HAP-1 (cell line): Measurements from ENCODE around the gene AHDC1.

Experiments used
- DNase-seq, 2 experiments: peaks; one replicate each; pipeline ENCODE4 v3.0.0-alpha.2; 2016 to 2020; ENCODE audit warnings: low spot score in 2 of 2
- H3K27me3 ChIP-seq: fragments of 250-450 bp; sonication (Bioruptor Pico); 2 replicates; pipeline ENCODE4 v1.5.1; 2020; ENCODE audit warnings: low read depth, mild to moderate bottlenecking, moderate library complexity
- H3K36me3 ChIP-seq: fragments of 250-450 bp; sonication (Bioruptor Pico); replicated peaks from 2 replicates; pipeline ENCODE4 v1.5.1; 2020; ENCODE audit warnings: mild to moderate bottlenecking
- H3K4me1 ChIP-seq: fragments of 250-450 bp; sonication (Bioruptor Pico); 2 replicates; pipeline ENCODE4 v1.5.1; 2020; ENCODE audit warnings: mild to moderate bottlenecking
- H3K4me3 ChIP-seq: fragments of 250-450 bp; sonication (Bioruptor Pico); 2 replicates; pipeline ENCODE4 v1.5.1; 2020; ENCODE audit warnings: mild to moderate bottlenecking, moderate library complexity
- H3K9me3 ChIP-seq: fragments of 250-450 bp; sonication (Bioruptor Pico); 2 replicates; pipeline ENCODE4 v1.5.1; 2020; ENCODE audit warnings: mild to moderate bottlenecking, moderate library complexity
- in situ Hi-C: fragments of 300-500 bp; cut with MboI; formaldehyde crosslinking; loops from 3 replicates; pipeline ENCODE4 v1.14.3; 2020; ENCODE audit warnings: low sequenced_read_pairs, inconsistent platforms, mixed read lengths

The AHDC1 gene

DNA sequence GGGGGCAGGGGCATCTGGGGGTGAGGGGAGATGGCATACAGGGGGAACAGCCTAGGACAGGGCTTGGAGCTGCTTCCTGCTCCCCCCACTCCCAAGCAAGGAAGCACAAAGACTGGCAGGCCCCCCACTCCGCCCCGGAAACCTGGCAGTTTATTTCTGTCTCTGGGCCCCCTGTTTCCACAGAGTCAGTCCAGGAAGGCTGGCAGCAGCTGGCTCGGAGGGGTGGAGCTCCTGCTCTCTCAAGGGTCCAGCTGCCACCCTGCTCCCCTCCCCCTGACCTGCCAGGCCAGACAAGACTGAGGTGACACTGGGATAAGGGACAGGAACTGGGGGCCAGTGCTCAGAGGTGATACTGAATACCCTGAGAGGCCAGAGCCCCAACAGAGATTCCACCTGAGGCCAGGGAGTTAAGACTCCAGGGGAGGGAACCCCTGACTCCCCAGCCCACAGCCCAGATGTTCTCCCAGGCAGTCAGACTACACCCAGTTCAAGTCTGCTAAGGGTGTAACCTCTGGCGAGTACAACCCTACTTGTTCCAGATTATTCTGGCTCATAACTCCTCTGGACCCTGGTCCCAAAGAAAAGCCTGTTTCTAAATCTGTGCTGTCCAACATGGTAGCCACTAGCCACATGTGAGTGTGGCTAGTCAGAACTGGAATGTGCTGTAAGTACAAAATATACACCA lies 26.3 kb downstream of the AHDC1 start:
- Histone ChIP-seq H3K4me1 (no peaks in the 10 kb centered on the region), H3K27me3 (no peaks in the 10 kb centered on the region), H3K4me3 (no peak overlapping the region), H3K36me3 (no peaks in the 10 kb centered on the region), H3K9me3 (no peaks in the 10 kb centered on the region)
- in situ Hi-C loops = no loop called here
- no peak for DNase-seq

DNA sequence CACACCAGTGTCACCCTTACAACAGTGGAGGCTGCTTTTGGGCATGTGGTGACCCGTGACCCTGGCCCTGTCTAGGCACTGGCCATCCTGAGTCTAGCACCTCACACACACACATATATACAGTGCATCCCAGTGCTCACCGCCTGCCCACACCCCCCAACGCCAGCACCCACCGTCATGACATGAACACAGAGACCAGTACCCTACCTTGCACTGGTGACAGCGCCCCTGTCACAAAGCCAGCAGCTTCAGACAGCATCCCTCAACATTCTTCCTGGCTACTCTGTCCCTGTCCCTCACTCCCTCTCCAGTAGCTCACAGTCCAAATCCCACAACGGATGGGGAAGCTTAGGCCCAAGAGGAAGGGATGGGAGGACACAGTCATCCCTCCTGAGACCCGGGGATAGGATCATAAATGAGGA lies 27.1 kb downstream of the AHDC1 start:
- Histone ChIP-seq H3K9me3 (no peaks in the 10 kb centered on the region), H3K27me3 (no peaks in the 10 kb centered on the region), H3K36me3 (no peaks in the 10 kb centered on the region), H3K4me3 (no peak overlapping the region), H3K4me1 (no peaks in the 10 kb centered on the region)
- in situ Hi-C loops = no loop called here
- DNase-seq = no peak

DNA sequence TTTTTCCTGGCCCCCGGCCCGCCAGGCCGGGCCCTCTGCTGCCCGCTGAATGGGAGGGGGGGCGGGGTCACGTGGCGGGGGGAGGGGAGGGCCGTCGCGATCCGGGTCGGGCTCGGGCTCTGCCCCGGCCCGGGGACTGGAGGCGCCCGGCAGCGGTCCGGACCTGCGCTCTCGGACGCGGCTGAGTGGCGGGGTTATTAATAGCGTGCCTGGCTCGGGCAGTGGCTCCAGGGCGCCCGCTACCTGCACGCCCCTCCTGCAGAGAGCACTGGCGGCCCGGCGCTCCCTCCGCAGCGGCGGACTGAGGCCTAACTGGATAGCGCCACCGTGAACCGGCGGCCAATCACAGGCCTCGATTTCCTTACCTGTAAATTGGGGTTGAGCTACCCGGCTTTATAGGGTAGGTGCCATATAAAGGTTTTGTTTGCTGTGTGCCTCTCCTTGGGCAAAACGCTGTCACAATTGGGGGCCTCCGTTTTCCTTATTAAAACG lies 28.1 kb downstream of the AHDC1 start:
- in situ Hi-C loops = no loop called here
- no peak for DNase-seq
- no peaks in the 10 kb centered on the region for H3K4me1 ChIP-seq

DNA sequence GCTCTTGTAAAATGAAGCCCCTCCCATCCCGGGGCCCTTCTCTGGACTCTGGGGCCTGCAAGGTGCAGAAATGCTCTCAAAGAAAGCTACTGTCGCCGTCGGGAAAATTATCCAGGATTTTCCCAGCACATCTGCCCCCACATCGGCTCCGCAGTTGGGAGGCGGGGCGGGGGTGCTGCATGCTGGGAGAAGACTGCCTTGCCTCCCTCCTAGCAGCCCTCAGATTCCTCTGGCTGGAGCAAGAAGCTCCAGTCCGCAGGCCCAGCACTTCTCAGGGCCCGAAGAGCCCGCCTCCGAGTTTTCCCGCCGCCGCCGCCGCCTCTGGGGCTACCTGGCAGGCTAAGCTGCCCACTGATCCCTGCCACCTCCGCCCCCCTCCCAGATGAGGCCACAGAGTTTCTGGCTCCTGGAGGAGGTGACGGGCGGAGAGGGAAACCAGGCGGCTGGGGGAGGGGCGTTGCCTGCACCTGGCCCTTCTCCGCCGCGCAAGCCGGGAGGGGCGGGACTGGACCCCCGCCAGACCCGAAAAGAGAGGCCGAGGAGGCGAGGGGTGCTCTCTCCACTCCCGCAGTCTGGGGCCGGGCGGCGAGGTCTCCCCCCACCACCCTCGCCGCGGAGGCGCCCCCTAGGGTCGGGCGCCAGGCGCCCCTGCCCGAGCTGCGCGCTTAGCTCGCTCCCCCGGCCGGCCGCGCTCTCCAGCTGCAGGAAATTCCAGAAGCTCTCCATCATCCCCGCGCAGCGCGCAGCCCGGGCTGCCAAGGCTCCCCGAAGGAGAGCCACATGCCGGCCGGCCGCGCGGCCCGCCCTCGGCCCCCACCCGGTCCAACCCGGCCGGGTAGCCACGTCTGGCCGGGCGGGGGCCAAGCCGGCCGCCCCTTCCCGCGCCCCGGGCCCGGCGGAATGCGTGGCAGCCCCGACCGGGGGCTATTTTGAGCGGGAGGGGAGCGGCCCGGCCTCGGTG lies 28.8 kb downstream of the AHDC1 start:
- DNase-seq = no peak
- no peaks in the 10 kb centered on the region for H3K36me3 ChIP-seq
- in situ Hi-C loops = no loop called here
- H3K4me3 ChIP-seq = no peak overlapping the region
- no peaks in the 10 kb centered on the region for H3K4me1 ChIP-seq
- H3K27me3 ChIP-seq = no peaks in the 10 kb centered on the region
- H3K9me3 ChIP-seq = no peaks in the 10 kb centered on the region

More for the DNA sequence above, 28.1 kb downstream of the AHDC1 start:
- Histone ChIP-seq H3K27me3 (no peaks in the 10 kb centered on the region), H3K9me3 (no peaks in the 10 kb centered on the region), H3K36me3 (no peaks in the 10 kb centered on the region), H3K4me3 (no peak overlapping the region)

DNA sequence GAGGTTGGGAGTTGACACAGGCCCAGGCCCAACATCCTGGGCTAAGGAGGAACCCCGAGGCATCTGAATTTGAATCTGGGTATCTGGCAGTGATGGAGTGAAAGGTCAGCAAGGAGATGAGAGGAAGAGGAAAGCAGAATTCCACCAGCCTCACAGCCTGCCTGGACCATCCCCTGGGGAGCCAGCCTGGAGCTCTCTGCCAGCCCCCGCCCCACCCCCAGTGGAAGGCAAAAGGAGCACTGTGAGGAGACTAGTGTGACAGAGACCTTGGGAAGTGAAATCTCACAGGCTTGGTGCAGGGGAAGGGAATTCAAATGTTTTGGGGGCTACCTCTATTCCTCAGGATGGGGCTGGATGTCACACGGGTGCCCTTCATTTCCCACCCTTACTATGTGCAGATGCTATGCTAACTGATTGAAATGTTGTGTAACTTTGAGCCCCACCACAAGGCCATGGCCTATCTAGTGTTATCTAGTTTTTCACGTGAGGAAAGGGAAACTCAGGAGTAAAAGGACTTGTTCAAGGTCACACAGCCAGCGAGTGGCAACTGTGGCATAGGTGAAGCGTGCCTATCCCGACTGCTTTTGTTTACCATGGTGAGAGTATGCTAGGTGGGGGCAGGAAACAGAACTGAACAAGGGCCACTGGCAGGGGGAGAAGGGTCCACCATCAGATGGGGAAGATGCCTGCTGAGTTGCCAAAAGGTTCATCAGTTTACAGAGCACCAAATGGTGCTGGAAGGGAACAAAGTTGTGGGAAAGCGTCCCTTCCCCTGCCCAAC lies 29.8 kb downstream of the AHDC1 start:
- H3K4me3 ChIP-seq = no peak overlapping the region
- H3K4me1 ChIP-seq = no peaks in the 10 kb centered on the region
- H3K27me3 ChIP-seq = no peaks in the 10 kb centered on the region
- no peaks in the 10 kb centered on the region for H3K9me3 ChIP-seq
- DNase-seq = no peak
- H3K36me3 ChIP-seq = no peaks in the 10 kb centered on the region
- in situ Hi-C loops = no loop called here

DNA sequence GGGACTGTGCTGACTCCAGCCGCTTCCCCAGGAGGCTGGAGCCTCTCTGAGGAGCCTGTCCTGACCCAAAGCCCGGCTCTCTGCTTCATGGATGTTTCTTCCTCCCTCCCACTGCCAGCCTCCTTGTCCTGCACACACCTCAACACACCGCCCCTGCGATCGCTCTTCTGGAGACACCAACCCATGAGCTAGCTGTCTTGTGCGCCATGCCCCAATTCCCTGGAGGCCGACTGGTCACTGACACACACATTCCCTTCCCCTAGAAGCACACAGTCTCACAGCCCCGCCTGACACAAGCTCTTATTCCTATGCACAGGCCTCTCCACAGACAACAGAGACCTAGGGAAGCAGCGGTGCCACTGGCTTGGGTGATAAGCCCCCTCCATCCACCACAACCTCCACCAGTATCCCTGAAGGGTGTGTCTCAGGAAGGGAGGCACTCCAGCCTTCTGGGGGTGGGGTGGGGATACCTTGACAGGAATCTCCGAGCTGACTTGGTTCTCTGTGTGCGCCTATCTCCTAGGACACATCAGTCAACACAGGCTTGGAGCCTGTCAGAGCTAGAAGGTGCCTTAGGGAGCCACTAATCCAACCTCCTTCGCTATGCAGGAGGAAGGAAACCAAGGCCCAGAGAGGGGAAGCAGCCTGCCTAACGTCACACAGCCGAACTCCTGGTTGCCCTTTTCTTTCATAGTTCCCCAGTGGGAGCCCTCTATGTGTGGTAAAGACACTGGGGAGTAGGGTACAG lies 31.1 kb downstream of the AHDC1 start:
- Histone ChIP-seq H3K27me3 (no peaks in the 10 kb centered on the region), H3K4me1 (peaks cover 5% of the 10 kb centered on the region), H3K9me3 (no peaks in the 10 kb centered on the region), H3K4me3 (no peak overlapping the region), H3K36me3 (no peaks in the 10 kb centered on the region)
- in situ Hi-C loops = no loop called here
- DNase-seq = peak in 1 of 2 experiments; percentile 34

DNA sequence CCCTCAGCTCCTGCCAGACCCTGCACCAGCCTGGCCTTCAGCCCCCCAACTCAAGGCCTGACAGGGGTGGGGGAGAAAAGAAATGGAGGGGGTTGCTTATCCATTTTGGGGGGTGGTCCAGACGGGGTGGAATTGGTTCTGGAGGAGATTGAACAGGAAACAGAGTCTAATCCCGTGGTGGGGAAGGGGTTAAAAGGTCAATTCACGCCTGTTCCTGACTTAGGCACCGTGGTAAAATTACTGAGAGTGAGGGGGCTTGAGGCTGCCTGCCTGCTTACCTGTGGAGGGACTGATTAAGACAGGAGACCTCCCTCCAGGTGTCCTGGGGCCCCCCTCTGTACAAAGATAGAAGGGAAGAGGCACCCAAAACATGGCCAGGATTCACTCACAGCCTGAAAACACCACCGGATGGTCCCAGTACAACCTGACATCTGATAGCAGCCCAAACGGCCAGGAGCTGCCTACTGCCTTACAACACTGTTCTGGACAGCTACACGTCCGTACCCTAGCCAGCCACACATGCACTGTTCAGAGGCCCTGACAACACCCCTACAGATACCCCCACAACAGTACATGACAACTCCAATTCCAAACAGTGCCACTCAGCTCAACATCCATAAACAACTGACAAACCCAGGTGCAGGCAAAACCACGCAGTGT lies 31.8 kb downstream of the AHDC1 start:
- DNase-seq = no peak
- H3K27me3 ChIP-seq = no peaks in the 10 kb centered on the region
- H3K9me3 ChIP-seq = no peaks in the 10 kb centered on the region
- no peaks in the 10 kb centered on the region for H3K36me3 ChIP-seq
- in situ Hi-C loops = no loop called here
- no peak overlapping the region for H3K4me3 ChIP-seq
- H3K4me1 ChIP-seq = peaks cover 5% of the 10 kb centered on the region

DNA sequence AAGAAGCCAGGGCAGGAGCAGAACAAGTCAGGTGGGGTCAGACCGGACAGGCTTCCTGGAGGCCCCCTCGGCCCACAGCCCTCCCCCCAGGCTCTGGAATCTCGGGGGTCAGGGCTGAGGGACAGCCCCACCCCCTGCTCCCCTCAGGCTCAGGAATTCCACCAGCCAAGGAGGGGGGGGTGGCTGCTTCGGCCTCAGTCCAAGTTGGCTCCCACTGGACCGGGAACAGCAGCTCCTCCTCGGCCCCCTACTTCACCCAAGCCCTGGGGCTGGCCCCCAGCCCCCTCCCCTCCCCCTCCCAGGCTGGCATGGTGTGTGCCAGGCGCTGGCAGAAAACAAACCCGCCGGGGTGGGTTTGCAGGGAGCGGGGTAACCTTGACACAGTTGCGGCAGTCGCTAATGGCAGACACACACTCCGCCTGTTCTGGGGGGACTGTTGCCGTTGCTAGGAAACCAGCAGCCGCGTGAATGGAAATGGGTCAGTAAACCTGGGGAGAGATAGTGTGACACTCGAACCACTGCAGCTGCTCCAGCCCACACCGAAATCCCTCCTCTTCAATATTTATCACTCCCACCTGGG lies 32.4 kb downstream of the AHDC1 start:
- in situ Hi-C loops = no loop called here
- DNase-seq = no peak
- Histone ChIP-seq H3K4me3 (no peak overlapping the region), H3K4me1 (peaks cover 5% of the 10 kb centered on the region), H3K36me3 (no peaks in the 10 kb centered on the region), H3K27me3 (no peaks in the 10 kb centered on the region), H3K9me3 (no peaks in the 10 kb centered on the region)

DNA sequence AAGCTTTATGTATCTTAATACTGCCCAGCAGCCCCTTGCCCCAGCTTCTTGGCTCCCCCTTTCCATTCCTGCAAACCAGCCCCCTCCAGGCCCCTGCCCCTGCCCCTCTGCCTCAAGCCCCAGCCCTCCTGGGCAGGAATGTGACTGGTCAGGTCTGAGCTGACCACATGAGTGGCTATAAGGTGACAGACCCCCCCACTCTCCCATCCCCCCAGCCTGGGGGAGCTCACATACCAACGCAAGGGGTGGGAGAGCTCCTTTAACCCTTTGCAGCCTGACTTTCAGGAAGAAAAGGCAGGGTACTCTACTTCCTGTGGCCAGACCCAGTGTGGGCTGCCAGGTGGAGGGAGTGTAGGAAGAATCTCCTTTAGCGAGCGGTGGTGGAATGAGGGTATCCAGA lies 33.2 kb downstream of the AHDC1 start:
- H3K36me3 ChIP-seq = no peaks in the 10 kb centered on the region
- no peak overlapping the region for H3K4me3 ChIP-seq
- in situ Hi-C loops = no loop called here
- DNase-seq = no peak
- H3K27me3 ChIP-seq = no peaks in the 10 kb centered on the region
- H3K4me1 ChIP-seq = peaks cover 5% of the 10 kb centered on the region
- H3K9me3 ChIP-seq = no peaks in the 10 kb centered on the region

DNA sequence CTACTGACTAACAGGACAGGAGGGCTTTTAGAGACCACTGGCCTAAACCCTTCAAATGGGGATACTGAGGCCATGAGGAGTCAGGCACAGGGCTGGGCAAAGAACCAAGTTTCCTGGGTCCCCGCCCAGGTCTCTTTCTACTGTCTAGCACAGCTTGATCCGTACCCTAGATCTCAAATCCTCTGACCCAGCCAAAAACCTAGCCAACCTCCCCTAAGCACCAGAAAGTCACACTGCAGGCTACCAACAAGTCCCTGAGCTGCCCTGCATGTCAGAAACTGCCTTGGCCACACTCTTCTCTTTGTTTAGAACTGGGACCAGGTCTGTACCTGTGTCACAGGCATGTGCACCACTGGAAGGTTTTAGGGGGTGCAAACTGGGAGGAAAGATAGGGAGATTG lies 33.6 kb downstream of the AHDC1 start:
- Histone ChIP-seq H3K9me3 (no peaks in the 10 kb centered on the region), H3K4me3 (no peak overlapping the region), H3K4me1 (peaks cover 5% of the 10 kb centered on the region), H3K36me3 (no peaks in the 10 kb centered on the region), H3K27me3 (no peaks in the 10 kb centered on the region)
- in situ Hi-C loops = no loop called here
- DNase-seq = no peak

DNA sequence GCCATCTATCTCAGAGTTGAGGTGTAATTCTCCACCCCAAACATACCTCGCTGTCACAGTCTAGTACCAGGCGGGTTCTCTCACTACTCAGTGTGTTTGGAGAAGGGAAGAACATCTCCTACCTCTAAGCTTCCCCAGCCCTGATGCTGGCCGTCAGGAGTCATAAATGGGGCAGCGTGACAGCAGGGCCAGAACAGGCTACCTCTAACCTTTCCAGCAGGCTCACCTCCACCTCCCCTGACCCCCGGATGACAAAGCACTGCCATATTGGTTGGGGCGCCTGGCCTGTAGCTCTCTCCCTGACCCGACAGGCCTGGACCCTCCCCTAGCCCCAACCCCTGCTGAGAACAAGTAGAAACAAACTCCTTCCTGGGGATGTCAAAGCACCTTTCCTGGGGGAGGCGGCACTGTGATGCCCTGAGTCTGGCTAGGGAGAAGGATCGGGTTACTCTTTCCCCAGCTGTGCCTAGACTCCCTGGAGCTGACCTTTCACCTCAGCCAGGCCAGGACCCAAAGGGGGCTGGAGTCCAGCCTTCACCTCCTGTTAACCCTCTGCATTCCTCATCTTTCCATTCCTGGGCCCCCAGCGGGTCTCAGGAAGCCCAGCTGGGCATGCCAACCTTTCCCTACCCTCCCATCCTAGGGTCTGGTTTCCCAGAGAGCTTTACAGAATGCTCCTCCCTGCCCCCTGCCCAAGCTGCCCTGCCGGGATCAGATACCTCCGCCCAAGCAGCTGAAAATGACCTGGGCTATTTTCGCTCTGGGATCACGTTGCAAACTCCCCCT lies 34.2 kb downstream of the AHDC1 start:
- Histone ChIP-seq H3K4me1 (peaks cover 5% of the 10 kb centered on the region), H3K27me3 (no peaks in the 10 kb centered on the region), H3K4me3 (no peak overlapping the region), H3K36me3 (no peaks in the 10 kb centered on the region), H3K9me3 (no peaks in the 10 kb centered on the region)
- in situ Hi-C loops = no loop called here
- no peak for DNase-seq

DNA sequence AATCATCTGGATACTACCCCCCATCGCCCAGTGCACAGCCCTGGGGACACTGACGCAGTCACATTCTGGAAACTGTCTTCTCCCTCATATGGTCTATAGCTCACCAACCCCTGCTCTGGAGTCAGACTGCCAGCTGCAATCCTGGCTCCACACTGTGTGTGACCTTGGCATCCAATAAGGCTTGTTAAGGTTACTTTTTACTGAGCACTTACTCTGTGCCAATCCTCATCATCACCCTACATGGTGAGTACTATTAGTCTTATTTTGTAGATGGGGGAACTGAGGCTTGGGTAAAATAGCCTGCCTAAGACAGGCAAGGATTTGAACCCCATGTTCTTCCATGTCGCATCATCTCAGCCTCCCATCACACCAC lies 34.9 kb downstream of the AHDC1 start:
- Histone ChIP-seq H3K4me3 (no peak overlapping the region), H3K4me1 (peaks cover 5% of the 10 kb centered on the region)
- DNase-seq = no peak

More for the DNA sequence above, 34.9 kb downstream of the AHDC1 start:
- Histone ChIP-seq H3K27me3 (no peaks in the 10 kb centered on the region), H3K9me3 (no peaks in the 10 kb centered on the region), H3K36me3 (no peaks in the 10 kb centered on the region)
- in situ Hi-C loops = no loop called here
